IPS-15b (cell line): ENCODE results near the gene AP5S1.
"Not testable (repeated sequence)": the region's sequence is repeated elsewhere in the genome, so short reads cannot be mapped to it uniquely, and the experiment has no call there.

Experiments
- H3K27me3 ChIP-seq: one replicate; pipeline ENCODE4 v1.6.1; 2013; ENCODE audit warnings: low read length; ENCODE audit not compliant: control insufficient read depth, insufficient read depth
- H3K36me3 ChIP-seq: one replicate; pipeline ENCODE4 v1.6.1; 2013; ENCODE audit warnings: low read length; ENCODE audit not compliant: control insufficient read depth, insufficient read depth
- H3K4me1 ChIP-seq: one replicate; pipeline ENCODE4 v1.6.1; 2013; ENCODE audit warnings: mild to moderate bottlenecking, low read length; ENCODE audit not compliant: control insufficient read depth, insufficient read depth
- H3K4me3 ChIP-seq: one replicate; pipeline ENCODE4 v1.5.1; 2013; ENCODE audit warnings: low read depth, low read length
- H3K9ac ChIP-seq: one replicate; pipeline ENCODE4 v1.6.1; 2013; ENCODE audit warnings: low read depth, mild to moderate bottlenecking, low read length
- H3K9me3 ChIP-seq: one replicate; pipeline ENCODE4 v1.6.1; 2013; ENCODE audit warnings: mild to moderate bottlenecking, low read length; ENCODE audit not compliant: control insufficient read depth, insufficient read depth

The AP5S1 gene

GRCh38 chr20:3818155-3819151, 1.9 kb upstream of the AP5S1 start:
- no peaks in the 10 kb centered on the region for H3K9me3 ChIP-seq
- no peak overlapping the region for H3K9ac ChIP-seq
- no peaks in the 10 kb centered on the region for H3K36me3 ChIP-seq
- H3K4me1 ChIP-seq = peaks cover 3% of the 10 kb centered on the region
- no peaks in the 10 kb centered on the region for H3K27me3 ChIP-seq
- no peak overlapping the region for H3K4me3 ChIP-seq

DNA sequence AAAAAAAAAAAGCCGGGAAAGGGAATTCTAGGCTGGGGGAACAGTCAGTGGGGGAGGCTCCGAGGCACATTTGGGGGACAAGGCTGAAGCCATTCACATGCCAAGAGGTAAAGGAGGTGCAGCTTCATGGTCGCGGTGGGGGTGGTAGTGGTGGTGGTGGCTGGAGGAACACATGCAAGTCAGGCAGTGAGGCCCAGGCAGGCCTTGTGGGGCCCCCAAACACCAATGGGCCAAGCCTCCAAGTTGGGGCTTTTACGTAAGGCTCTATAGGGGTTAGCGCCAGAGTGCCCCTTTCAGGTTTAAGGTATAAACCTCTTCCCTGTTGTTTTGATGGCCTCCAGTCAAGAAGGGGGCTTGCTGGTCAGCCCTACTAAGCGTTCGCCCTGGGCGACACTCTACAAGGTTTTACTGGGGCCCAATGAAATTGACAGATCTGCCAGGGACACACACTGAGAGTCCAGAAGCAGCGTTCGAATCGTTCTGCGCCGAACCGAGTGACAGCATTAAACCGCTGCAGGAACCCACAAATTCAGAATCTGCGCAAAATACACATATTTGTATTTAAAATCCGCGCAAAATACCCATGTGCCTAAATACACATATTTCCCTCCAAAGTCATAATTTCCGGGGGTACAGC, 818 bp upstream of the AP5S1 start:
- Histone ChIP-seq H3K4me1 (peaks cover 3% of the 10 kb centered on the region), H3K9ac (no peak overlapping the region), H3K4me3 (peak overlapping the region; percentile 91), H3K27me3 (no peaks in the 10 kb centered on the region), H3K9me3 (no peaks in the 10 kb centered on the region), H3K36me3 (peaks cover 7% of the 10 kb centered on the region)

GRCh38 chr20:3820901-3821727, 767 bp downstream of the AP5S1 start:
- no peaks in the 10 kb centered on the region for H3K27me3 ChIP-seq
- peak overlapping the region; percentile 95 for H3K9ac ChIP-seq
- H3K36me3 ChIP-seq = peaks cover 7% of the 10 kb centered on the region
- H3K4me1 ChIP-seq = peaks cover 3% of the 10 kb centered on the region
- peak overlapping the region; percentile 91 for H3K4me3 ChIP-seq
- H3K9me3 ChIP-seq = no peaks in the 10 kb centered on the region

GRCh38 chr20:3821996-3822395, 1.6 kb downstream of the AP5S1 start:
- H3K9me3 ChIP-seq = no peaks in the 10 kb centered on the region
- peaks cover 3% of the 10 kb centered on the region for H3K4me1 ChIP-seq
- H3K4me3 ChIP-seq = no peak overlapping the region
- no peak overlapping the region for H3K9ac ChIP-seq
- peaks cover 7% of the 10 kb centered on the region for H3K36me3 ChIP-seq
- no peaks in the 10 kb centered on the region for H3K27me3 ChIP-seq

DNA sequence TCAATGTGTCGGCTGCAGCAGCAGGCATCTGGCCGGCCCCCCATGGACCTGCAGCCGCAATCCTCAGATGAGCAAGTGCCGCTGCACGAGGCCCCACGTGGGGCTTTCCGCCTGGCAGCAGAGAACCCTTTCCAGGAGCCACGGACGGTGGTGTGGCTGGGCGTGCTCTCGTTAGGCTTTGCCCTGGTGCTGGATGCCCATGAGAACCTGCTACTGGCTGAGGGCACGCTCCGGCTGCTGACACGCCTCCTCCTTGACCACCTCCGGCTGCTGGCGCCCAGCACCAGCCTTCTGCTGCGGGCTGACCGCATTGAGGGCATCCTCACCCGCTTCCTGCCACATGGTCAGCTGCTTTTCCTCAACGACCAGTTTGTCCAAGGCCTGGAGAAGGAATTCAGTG, 3.5 kb downstream of the AP5S1 start:
- Histone ChIP-seq H3K4me1 (peaks cover 3% of the 10 kb centered on the region), H3K27me3 (no peaks in the 10 kb centered on the region), H3K9me3 (no peaks in the 10 kb centered on the region), H3K36me3 (peaks cover 7% of the 10 kb centered on the region), H3K9ac (no peak overlapping the region), H3K4me3 (no peak overlapping the region)

DNA sequence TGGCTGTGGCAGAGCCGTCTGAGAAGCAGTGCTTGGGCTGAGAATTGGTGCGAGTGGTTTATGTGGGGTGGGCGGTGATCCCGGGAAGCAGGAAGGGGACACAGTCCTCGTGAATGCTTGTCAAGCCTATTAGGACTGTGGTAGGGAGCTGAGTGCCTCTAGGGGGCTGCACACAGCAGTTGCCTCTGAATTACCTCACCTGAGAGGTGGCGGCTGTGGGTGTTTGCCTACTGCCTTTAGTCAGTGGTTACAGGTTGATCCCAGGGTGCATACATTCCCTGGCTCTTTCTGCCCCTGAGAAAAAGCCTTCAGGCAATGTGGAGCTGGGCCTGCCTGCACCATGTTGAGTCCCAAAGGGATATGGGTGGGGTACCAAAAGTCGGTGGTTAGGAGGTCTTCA, 5.2 kb downstream of the AP5S1 start:
- Histone ChIP-seq H3K4me1 (peaks cover 3% of the 10 kb centered on the region), H3K36me3 (peaks cover 7% of the 10 kb centered on the region), H3K9me3 (no peaks in the 10 kb centered on the region), H3K9ac (no peak overlapping the region), H3K4me3 (no peak overlapping the region), H3K27me3 (no peaks in the 10 kb centered on the region)

- H3K9me3 ChIP-seq = no peaks in the 10 kb centered on the region
- no peaks in the 10 kb centered on the region for H3K27me3 ChIP-seq
- no peaks in the 10 kb centered on the region for H3K4me1 ChIP-seq
- no peak overlapping the region for H3K9ac ChIP-seq
- H3K4me3 ChIP-seq = no peak overlapping the region
- peaks cover 7% of the 10 kb centered on the region for H3K36me3 ChIP-seq
These were observed 6.1 kb downstream of the AP5S1 start for GRCh38 chr20:3826420-3826819.

DNA sequence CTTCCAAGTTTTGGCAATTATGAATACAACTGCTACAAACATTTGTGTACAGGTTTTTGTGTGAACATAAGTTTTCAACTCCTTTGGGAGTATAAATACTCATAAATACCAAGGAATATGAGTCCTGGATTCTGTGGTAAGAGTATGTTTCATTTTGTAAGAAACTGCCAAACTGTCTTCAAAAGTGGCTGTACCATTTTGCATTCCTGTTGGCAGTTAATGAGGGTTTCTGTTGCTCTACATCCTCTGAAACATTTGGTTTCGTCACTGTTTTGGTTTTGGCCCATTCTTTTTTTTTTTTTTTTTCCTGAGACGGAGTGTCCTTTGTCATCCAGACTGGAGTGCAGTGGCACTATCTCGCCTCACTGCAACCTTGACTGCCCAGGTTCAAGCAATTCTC, 8.5 kb downstream of the AP5S1 start:
- peaks cover 7% of the 10 kb centered on the region for H3K36me3 ChIP-seq
- no peaks in the 10 kb centered on the region for H3K27me3 ChIP-seq

GRCh38 chr20:3829891-3830290, 9.5 kb downstream of the AP5S1 start:
- H3K9ac ChIP-seq, H3K4me1 ChIP-seq, H3K4me3 ChIP-seq, H3K27me3 ChIP-seq, H3K36me3 ChIP-seq, H3K9me3 ChIP-seq: not testable (repeated sequence)

More for the DNA sequence above, 8.5 kb downstream of the AP5S1 start:
- H3K4me1 ChIP-seq = no peaks in the 10 kb centered on the region
- no peaks in the 10 kb centered on the region for H3K9me3 ChIP-seq
- H3K4me3 ChIP-seq = no peak overlapping the region
- H3K9ac ChIP-seq = no peak overlapping the region

DNA sequence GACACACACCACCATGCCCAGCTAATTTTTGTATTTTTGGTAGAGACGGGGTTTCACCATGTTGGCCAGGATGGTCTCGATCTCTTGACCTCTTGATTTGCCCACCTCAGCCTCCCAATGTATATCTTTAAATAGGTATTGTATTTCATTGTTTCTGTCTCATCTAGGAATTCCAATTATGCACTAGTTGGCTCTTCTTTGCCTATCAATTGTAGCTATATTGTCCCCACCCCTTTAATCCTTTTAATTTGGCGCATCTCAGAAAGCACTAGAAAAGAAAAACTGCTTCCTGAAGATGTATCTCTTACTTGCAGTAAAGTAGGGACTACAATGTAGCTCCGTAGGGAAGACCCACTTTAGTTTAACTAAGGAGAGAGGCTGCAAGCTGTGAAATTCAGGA, 15.8 kb downstream of the AP5S1 start:
- Histone ChIP-seq H3K27me3 (no peaks in the 10 kb centered on the region), H3K4me3 (no peak overlapping the region), H3K9me3 (no peaks in the 10 kb centered on the region), H3K4me1 (no peaks in the 10 kb centered on the region), H3K9ac (no peak overlapping the region), H3K36me3 (no peaks in the 10 kb centered on the region)

DNA sequence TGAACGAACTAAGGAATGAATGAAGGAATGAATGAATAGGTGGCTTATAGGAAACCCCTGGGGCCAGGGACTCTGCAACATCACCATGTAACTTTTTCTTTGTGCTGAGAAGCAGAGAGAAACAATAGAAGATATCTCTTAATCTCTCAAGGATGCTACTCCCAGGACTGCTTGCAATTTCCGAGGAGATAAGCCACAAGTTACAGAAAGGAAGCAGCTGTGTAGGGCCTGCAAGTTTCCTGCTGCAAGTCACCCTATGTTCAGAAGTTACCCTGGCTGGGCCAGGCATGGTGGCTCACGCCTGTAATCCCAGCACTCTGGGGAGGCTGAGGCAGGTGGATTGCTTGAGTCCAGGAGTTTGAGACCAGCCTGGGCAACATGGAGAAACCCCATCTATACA, 19.0 kb downstream of the AP5S1 start:
- no peak overlapping the region for H3K4me3 ChIP-seq
- H3K4me1 ChIP-seq = no peaks in the 10 kb centered on the region
- H3K27me3 ChIP-seq = no peaks in the 10 kb centered on the region
- no peaks in the 10 kb centered on the region for H3K36me3 ChIP-seq
- no peak overlapping the region for H3K9ac ChIP-seq
- H3K9me3 ChIP-seq = no peaks in the 10 kb centered on the region
